Astrocyte of the cerebellum (primary cell): ENCODE measurements around the gene IFIT5.
A peak's percentile ranks its signal among the peaks of the same experiment; 100 is the strongest.
"Not testable (repeated sequence)": the region's sequence is repeated elsewhere in the genome, so short reads cannot be mapped to it uniquely, and the experiment has no call there.

Experiments
- DNase-seq: peaks from one replicate; pipeline ENCODE4 v3.0.0-alpha.2; 2011; ENCODE audit warnings: low read depth
- H3K4me3 ChIP-seq: 2 replicates; pipeline ENCODE4 v1.5.1; 2011; ENCODE audit warnings: mild to moderate bottlenecking, low read depth, low read length, moderate library complexity
- CTCF ChIP-seq: IDR thresholded peaks from 2 replicates; pipeline ENCODE4 v1.5.1; 2012; ENCODE audit warnings: low read length, low read depth, moderate library complexity, mild to moderate bottlenecking; ENCODE audit errors: missing control alignments
- in situ Hi-C: cut with HindIII; loops from 2 replicates; pipeline ENCODE4 v1.10.0; 2017; ENCODE audit warnings: low sequenced_read_pairs

IFIT5 gene

GRCh38 chr10:89388806-89389205 is 25.6 kb upstream of the IFIT5 start:
- in situ Hi-C loops, result no loop called here
- TF ChIP-seq CTCF, result no peak
- no peak for DNase-seq
- no peak overlapping the region for H3K4me3 ChIP-seq

GRCh38 chr10:89389254-89389653 is 25.1 kb upstream of the IFIT5 start:
- peak; percentile 33 for DNase-seq
- in situ Hi-C loops, result no loop called here
- no peak overlapping the region for H3K4me3 ChIP-seq
- peak; percentile 54 for TF ChIP-seq CTCF

GRCh38 chr10:89390476-89391225 is 23.7 kb upstream of the IFIT5 start:
- in situ Hi-C loops, result no loop called here

GRCh38 chr10:89391226-89391576 is 23.2 kb upstream of the IFIT5 start:
- DNase-seq, in situ Hi-C loops, H3K4me3 ChIP-seq: not testable (repeated sequence)

More at GRCh38 chr10:89390476-89391225, 23.7 kb upstream of the IFIT5 start:
- no peak for TF ChIP-seq CTCF
- no peak for DNase-seq
- no peak overlapping the region for H3K4me3 ChIP-seq

GRCh38 chr10:89391907-89392756 is 22.2 kb upstream of the IFIT5 start, which contains the start of gene IFIT1:
Gene IFIT1 (plus strand): TSS chr10:89392623. CDS start chr10:89392713, 90 bp downstream.
- H3K4me3 ChIP-seq, result peak within 1 kb of the TSS; percentile 56
- in situ Hi-C loops, result no loop called here
- peak; percentile 80 for DNase-seq
- no peak for TF ChIP-seq CTCF

- DNase-seq, result peak; percentile 49
- in situ Hi-C loops, result no loop called here
- no peak for TF ChIP-seq CTCF
- H3K4me3 ChIP-seq, result peak overlapping the region; percentile 56
These were observed 21.4 kb upstream of the IFIT5 start for GRCh38 chr10:89392974-89393373.

- TF ChIP-seq CTCF, result no peak
- in situ Hi-C loops, result no loop called here
- H3K4me3 ChIP-seq, result no peak overlapping the region
These were observed 20.5 kb upstream of the IFIT5 start for GRCh38 chr10:89393898-89394297.

More at GRCh38 chr10:89393898-89394297, 20.5 kb upstream of the IFIT5 start:
- DNase-seq, result no peak
